Neural crest cell (in vitro differentiated cells): ENCODE results near the gene SEPTIN8. TPM values are rescaled to one million over a fixed set of nuclear protein-coding genes. Genes with fewer than 3 reads are reported as not detected.
A peak's percentile ranks its signal among the peaks of the same experiment; 100 is the strongest.

Experiments
- DNase-seq: peaks from one replicate; pipeline ENCODE4 v3.0.0; 2021; ENCODE audit warnings: low read depth, mixed read lengths, low spot score
- H3K27ac Mint-ChIP-seq: one replicate; pipeline ENCODE4 v1.8.0; 2021; ENCODE audit warnings: mild to moderate bottlenecking, mixed read lengths; ENCODE audit not compliant: unreplicated experiment
- H3K27me3 Mint-ChIP-seq: 2 replicates; pipeline ENCODE4 v1.8.0; 2021; ENCODE audit warnings: low read depth, mild to moderate bottlenecking, mixed read lengths
- H3K36me3 Mint-ChIP-seq: 2 replicates; pipeline ENCODE4 v1.8.0; 2021; ENCODE audit warnings: low read depth, mild to moderate bottlenecking, mixed read lengths
- H3K4me1 Mint-ChIP-seq: 2 replicates; pipeline ENCODE4 v1.8.0; 2021; ENCODE audit warnings: mixed read lengths
- H3K4me3 Mint-ChIP-seq: one replicate; pipeline ENCODE4 v1.8.0; 2021; ENCODE audit warnings: mild to moderate bottlenecking, mixed read lengths
- H3K9me3 Mint-ChIP-seq: 2 replicates; pipeline ENCODE4 v1.8.0; 2021; ENCODE audit warnings: mixed read lengths
- CTCF ChIP-seq: fragments of 200-600 bp; sonication (generic); conservative IDR thresholded peaks from 2 replicates; pipeline ENCODE4 v1.5.0; 2021; ENCODE audit warnings: antibody characterized with exemption, mild to moderate bottlenecking
- total RNA-seq: library from RNA; stranded (reverse); gene quantifications from 2 replicates; pipeline ENCODE4 v1.2.1, GENCODE V29; 2021

SEPTIN8 gene
- total RNA-seq, 1 donor from 2014 or later, result 71.1 TPM

GRCh38 chr5:132751971-132752580 lies 25.0 kb downstream of the SEPTIN8 start:
- Mint-ChIP-seq H3K4me3 (no peak overlapping the region), H3K4me1 (no peaks in the 10 kb centered on the region), H3K9me3 (no peaks in the 10 kb centered on the region), H3K36me3 (peaks cover 4% of the 10 kb centered on the region), H3K27ac (no peak overlapping the region), H3K27me3 (peaks cover 40% of the 10 kb centered on the region)
- no peak for TF ChIP-seq CTCF
- DNase-seq, result no peak

- DNase-seq, result no peak
- Mint-ChIP-seq H3K4me1 (no peaks in the 10 kb centered on the region), H3K4me3 (no peak overlapping the region), H3K9me3 (no peaks in the 10 kb centered on the region), H3K27me3 (peaks cover 46% of the 10 kb centered on the region), H3K36me3 (peaks cover 4% of the 10 kb centered on the region), H3K27ac (no peak overlapping the region)
- TF ChIP-seq CTCF, result no peak
These were observed 25.6 kb downstream of the SEPTIN8 start for GRCh38 chr5:132751444-132751843.

GRCh38 chr5:132750471-132751230 lies 26.4 kb downstream of the SEPTIN8 start:
- Mint-ChIP-seq H3K27ac (no peak overlapping the region), H3K36me3 (peaks cover 4% of the 10 kb centered on the region), H3K4me1 (no peaks in the 10 kb centered on the region), H3K4me3 (no peak overlapping the region), H3K27me3 (peaks cover 54% of the 10 kb centered on the region), H3K9me3 (no peaks in the 10 kb centered on the region)
- no peak for DNase-seq
- no peak for TF ChIP-seq CTCF

GRCh38 chr5:132749506-132749905 lies 27.5 kb downstream of the SEPTIN8 start:
- TF ChIP-seq CTCF, result no peak
- Mint-ChIP-seq H3K4me1 (no peaks in the 10 kb centered on the region), H3K27me3 (peaks cover 64% of the 10 kb centered on the region), H3K9me3 (no peaks in the 10 kb centered on the region), H3K4me3 (no peak overlapping the region), H3K36me3 (peaks cover 4% of the 10 kb centered on the region), H3K27ac (no peak overlapping the region)
- no peak for DNase-seq

- Mint-ChIP-seq H3K27me3 (peaks cover 68% of the 10 kb centered on the region), H3K36me3 (peaks cover 4% of the 10 kb centered on the region), H3K4me1 (no peaks in the 10 kb centered on the region), H3K27ac (no peak overlapping the region), H3K9me3 (no peaks in the 10 kb centered on the region), H3K4me3 (peak overlapping the region; percentile 41)
- no peak for DNase-seq
- no peak for TF ChIP-seq CTCF
These were observed 28.5 kb downstream of the SEPTIN8 start for GRCh38 chr5:132748522-132749000.
